Amygdala (tissue), 56 donors: ENCODE results near the gene FCGR3A.
"Not testable (repeated sequence)": the region's sequence is repeated elsewhere in the genome, so short reads cannot be mapped to it uniquely, and the experiment has no call there.

Experiments used
- DNase-seq, 56 donors: peaks; one replicate each; lab custom pipeline; 2025; lab: John Stamatoyannopoulos, UW

Gene FCGR3A

DNA sequence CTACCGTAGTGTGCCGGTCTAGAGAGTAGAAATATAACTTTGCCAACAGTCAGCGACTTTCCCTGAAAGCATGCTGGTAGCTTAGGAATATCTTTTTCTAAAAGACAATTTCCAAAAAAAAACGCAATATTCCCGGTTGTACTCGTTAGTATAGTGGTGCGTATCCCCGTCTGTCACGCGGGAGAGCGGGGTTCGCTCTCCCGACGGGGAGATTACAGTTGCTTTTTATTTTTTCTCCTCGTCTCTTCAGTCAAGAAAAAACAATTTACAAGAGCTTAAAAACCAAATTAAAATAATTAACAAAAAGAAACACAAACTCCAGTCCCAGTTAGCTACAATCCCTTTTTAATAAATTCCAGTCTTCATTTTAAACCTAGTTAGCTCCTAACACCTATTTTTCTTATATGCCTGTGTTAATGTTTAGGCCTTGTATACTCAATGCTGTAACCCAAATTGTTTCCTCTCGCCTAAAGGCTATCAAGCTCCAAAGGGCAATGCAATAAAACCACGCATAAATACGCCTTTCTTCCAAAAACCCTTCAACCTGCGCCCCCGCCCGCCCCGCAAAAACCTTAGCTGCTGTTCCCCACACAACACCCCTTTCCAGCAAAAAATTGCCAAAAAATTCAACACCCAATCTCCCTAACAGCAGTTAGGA, 17.5 kb downstream of the FCGR3A start:
- DNase-seq, result peak in 2 of 56 donors; percentile 7 to 18

DNA sequence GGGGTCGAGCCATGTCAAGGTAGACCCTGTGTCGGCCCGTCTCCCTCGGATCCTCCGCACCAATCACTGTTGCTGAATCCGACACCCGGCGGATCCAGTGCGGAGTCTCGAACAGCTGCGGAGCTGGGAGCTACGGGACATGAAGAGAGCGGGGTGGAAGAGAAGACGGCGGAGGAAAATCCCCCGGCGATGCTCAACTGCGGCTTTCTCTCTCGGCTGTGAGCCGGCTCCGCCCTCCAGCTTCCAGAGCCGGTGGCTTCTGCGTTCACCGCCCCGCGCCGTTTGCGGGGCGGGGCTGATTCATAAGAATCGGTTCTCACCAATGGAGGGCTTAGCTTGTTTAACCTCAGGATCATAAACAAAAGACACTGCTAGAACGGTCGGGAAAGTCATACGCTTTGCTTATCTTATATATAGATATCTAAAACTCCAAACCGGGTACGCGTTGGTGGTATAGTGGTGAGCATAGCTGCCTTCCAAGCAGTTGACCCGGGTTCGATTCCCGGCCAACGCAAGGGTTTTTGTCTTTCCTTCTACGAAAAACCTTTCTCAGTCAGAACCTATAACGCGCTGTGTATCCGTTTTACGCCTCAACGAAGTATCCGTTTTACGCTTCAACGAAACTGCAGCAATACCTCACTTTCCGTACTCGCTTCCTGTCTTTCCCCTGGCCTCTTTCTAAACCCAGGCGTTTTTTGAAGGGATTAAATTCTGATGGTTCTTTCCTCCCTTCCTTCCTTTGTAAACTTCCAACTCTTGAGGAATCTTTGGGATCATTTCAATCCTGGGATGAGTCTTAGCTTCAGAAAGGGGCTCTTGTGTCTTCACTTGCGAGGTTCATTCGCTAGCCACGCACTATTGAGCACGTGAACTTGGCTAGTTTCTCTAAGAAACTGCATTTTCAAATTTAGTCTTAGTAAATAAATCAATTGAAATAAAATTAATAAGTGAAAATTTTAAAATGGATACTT, 18.7 kb downstream of the FCGR3A start:
- DNase-seq, result peak in 53 of 56 donors; percentile 36 to 97 (median 75)

DNA sequence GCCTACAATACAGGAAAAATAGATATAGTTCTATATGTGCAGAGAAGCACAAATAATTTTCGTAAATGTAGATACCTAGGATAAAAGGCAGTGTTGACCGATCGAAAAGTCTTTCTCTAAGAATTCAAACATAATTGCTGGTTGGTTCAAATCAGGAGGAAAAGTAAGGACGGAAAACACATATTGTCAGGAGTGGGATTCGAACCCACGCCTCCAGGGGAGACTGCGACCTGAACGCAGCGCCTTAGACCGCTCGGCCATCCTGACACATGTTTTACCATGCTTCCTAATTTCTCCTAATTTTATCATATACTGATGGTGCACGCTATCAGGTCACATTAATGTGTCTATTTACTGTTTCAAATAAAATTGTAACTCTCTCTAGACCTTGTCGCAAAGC, 19.5 kb downstream of the FCGR3A start:
- DNase-seq, result peak in 30 of 56 donors; percentile 13 to 79 (median 42)

DNA sequence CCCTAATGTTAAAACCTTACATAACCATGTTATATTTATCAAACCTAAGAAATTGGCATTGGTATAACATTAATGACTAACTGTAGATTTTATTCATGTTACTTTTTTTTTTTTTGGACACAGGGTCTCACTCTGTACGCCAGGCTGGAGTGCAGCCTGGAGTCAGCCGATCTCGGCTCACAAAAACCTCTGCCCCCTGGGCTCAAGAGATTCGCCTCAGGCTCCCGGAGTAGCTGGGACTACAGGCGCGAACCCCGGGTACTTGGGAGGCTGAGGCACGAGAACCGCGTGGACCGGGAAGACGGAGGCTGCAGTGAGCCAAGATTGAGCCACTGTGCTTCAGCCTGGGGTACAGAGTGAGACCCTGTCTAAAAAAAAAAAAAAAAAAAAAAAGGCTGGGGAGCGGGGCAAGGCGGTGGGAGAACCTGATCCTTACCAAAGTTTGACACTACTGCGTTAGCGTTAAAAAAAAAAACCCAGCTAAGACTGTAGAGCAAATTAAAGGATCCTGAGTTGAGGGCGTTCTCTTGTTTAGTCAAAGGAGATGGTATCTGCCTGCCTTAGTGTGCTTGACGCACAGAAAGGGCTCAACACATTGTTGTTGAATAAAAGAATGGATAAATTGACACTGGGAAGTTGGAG, 20.0 kb downstream of the FCGR3A start:
- not testable (repeated sequence) for DNase-seq

DNA sequence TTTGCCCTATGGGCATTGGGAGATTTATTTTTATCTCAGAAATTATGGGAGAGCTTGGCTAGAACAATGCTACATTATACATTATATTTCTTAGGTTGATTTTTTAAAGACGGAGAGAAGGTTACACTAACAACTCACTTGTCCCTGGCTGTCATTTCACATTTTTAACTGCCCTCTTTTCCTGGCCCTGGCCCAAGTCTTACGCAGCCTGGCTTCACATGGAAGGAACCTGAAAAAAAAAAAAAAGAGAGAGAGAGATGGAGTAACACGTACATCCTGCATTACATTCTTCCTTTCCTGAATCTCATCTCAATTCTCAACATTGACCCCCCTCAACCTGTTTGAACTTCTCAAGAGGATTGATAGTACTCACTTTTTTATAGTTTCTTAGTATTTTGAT, 21.1 kb downstream of the FCGR3A start:
- DNase-seq, result not testable (repeated sequence)

DNA sequence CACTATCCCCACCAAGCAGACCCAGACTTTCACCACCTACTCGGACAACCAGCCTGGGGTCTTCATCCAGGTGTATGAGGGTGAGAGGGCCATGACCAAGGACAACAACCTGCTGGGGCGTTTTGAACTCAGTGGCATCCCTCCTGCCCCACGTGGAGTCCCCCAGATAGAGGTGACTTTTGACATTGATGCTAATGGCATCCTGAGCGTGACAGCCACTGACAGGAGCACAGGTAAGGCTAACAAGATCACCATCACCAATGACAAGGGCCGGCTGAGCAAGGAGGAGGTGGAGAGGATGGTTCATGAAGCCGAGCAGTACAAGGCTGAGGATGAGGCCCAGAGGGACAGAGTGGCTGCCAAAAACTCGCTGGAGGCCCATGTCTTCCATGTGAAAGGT, 23.7 kb downstream of the FCGR3A start:
- DNase-seq, result peak in 1 of 56 donors; percentile 34

DNA sequence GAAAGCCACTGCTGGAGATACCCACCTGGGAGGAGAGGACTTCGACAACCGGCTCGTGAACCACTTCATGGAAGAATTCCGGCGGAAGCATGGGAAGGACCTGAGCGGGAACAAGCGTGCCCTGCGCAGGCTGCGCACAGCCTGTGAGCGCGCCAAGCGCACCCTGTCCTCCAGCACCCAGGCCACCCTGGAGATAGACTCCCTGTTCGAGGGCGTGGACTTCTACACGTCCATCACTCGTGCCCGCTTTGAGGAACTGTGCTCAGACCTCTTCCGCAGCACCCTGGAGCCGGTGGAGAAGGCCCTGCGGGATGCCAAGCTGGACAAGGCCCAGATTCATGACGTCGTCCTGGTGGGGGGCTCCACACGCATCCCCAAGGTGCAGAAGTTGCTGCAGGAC, 24.3 kb downstream of the FCGR3A start:
- peak in 1 of 56 donors; percentile 55 for DNase-seq

DNA sequence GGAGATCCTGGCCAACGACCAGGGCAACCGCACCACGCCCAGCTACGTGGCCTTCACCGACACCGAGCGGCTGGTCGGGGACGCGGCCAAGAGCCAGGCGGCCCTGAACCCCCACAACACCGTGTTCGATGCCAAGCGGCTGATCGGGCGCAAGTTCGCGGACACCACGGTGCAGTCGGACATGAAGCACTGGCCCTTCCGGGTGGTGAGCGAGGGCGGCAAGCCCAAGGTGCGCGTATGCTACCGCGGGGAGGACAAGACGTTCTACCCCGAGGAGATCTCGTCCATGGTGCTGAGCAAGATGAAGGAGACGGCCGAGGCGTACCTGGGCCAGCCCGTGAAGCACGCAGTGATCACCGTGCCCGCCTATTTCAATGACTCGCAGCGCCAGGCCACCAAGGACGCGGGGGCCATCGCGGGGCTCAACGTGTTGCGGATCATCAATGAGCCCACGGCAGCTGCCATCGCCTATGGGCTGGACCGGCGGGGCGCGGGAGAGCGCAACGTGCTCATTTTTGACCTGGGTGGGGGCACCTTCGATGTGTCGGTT, 24.8 kb downstream of the FCGR3A start:
- DNase-seq, result peak in 2 of 56 donors; percentile 56 to 57

DNA sequence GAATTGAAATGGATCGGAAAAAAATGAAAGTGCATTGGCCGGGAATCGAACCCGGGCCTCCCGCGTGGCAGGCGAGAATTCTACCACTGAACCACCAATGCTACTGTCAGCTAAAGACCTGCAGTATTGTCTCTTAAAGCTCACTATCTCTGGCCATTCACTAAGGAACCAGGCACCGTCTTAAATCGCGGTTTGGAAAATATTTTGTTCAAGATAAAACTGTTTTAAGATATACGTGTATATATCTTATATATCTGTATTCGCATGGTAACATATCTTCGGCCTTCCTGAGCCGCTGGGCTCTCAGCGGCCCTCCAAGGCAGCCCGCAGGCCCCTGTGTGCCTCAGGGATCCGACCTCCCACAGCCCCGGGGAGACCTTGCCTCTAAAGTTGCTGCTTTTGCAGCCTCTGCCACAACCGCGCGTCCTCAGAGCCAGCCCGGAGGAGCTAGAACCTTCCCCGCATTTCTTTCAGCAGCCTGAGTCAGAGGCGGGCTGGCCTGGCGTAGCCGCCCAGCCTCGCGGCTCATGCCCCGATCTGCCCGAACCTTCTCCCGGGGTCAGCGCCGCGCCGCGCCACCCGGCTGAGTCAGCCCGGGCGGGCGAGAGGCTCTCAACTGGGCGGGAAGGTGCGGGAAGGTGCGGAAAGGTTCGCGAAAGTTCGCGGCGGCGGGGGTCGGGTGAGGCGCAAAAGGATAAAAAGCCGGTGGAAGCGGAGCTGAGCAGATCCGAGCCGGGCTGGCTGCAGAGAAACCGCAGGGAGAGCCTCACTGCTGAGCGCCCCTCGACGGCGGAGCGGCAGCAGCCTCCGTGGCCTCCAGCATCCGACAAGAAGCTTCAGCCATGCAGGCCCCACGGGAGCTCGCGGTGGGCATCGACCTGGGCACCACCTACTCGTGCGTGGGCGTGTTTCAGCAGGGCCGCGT, 25.5 kb downstream of the FCGR3A start, which contains the start of gene HSPA6:
HSPA6 (plus strand) TSS at position 724 of the 925 bp plus-strand sequence; CDS start at position 843, 119 bp downstream.
- DNase-seq, result peak in 45 of 56 donors; percentile 15 to 95 (median 63)

DNA sequence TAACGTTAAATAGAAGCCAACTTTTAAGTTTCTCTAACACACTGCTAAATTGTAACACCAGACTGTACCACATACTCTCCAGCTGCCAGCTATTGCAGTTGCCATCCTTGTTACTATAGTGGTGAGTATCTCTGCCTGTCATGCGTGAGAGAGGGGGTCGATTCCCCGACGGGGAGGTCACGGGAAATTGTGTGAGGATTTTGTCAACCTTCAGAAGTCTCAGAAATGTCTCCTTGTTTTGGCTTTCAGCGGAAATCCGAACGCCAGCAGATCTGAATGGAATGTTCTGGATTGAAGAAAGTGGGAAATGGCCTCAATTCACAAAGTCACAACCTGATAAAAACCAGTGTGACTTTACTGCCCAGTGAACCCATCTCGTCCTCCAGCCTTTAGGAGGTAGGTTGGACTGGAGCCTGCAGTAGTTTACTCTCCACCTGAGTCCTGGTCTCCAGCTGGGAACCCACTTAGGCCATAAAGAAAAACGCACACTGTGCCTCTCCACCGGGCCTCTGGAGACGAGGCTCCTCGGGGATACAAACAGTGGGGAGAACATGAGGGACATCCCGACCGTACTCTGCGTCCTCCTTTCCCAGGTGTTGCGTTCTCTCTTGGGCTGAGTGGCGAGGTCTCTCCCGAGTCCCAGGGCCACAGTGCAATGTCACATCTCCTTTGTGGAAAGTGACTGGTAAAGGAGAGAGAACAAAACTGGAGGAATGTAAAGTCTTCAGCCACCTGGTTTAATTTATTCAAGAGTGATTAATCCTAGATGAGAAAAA, 26.4 kb downstream of the FCGR3A start:
- DNase-seq, result peak in 1 of 56 donors; percentile 32

DNA sequence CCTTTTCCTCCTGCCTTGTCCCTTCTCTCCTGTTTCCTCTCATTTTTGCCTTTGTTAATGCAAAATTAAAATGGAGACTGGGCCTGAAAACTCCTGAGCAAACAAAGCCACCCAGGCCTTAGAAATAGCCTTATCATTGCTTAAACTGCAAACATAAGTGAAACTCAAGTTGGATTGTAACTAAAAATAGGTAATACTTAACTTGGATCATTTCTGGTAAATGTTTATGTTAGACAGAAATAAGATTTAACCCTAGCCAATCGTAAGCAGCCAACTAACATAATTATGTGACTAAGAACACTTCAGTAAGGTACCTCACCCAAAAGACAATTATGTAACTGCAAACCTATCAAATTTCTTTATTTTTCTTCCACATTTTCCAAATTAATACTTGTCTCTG, 35.7 kb downstream of the FCGR3A start:
- DNase-seq, result not testable (repeated sequence)

DNA sequence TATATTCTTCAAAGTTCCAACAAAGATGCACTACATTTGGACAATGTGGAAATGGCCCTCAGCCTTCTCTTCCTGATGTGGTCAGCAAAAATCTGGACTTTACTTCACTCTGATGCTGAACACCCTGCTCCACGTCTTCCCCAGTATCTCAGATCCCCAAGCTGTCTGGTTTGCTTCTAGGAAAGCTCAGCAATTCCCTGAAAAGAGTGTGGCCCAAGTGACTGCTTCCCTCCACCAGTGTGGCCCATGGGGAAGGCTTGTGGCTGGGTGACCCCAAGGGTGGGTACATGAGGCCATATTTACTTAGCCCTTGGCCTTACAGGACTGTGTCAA, 36.2 kb downstream of the FCGR3A start:
- DNase-seq, result not testable (repeated sequence)

DNA sequence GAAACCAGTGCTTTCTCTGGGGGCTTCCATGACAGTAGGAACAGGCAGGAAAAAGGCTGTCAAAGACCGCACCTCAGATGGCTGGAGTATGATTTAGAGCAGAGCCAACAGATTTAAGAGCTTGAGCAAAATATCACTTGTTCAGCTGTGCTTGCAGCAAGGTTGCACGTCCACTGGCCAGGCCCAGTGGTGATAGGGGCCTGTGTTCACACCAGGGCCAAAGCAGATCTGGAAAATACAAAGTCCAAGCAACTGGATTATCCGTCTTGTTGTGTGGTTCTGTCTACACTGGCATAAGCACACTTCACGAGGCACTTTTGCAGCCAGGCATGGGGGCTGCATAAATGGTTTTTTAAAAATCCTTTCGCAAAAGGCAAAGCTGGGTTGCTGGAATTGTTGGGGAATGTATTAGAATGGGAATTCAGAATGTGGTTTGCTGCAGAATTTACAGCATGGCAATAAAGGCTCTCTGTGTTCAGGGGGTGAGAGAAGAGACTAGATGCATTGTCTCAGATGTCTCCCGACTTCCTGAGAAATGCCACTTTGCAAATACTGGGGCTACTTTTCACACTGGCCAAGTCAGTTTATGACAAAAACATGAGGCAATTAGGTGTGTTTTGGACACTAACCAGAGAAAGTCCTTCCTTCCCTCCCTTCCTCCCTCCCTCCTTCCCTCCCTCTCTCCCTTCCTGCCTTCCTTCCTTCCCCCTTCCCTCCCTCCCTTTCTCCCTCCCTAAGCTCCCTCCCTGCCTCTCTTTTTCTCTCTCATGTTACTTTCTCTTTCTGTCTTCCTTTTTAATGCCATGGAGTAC, 36.8 kb downstream of the FCGR3A start:
- DNase-seq, result peak in 2 of 56 donors; percentile 5 to 23

DNA sequence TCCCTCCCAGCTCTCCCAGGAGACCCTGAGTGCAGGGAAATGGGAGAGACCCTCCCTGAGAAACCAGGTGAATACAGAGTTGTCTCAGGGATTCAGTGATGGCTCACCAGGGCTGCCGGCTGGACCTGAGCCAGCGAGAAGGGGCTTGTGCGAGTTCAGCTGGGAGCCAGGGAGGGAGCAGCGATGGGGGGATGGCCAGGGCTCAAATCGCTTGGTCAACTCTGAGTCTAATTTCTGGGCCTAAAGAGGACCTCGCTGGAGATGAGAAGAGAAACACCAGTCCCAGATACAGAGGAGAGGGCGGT, 37.9 kb downstream of the FCGR3A start:
- no peak for DNase-seq

DNA sequence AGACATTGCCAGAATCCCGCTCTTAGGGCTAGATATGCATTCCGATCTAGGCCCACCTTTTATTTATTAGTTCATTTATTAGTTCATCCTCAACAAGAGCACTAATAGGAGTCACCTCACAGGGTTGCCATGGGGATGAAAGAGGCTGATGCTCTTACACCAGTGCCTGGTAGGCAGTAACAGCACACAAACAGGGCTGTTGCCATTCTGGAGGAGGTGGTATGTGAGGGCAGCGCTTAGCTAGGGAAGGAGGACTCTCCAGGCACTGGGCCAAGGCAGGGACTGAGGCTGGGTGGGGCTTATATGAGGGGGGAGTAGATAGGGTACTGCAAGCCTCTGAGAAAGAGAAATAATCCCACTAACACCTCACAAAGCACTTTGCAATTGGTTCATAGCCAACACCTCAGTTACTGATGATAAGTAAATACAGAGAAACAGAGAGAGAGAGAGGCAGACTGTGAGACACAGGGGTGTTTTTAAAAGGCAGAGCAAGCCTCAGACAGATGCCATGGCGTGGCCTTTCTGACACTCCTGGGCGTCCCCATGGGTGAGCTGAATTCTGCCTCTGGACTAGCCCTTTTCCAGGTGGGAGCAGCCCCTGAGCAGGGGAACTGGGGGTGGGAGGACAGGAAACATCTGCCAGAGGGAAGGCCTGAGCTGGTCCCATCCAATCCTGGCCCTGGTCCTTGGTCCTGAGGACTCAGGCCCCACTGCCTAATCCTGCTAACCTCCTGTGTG, 38.4 kb downstream of the FCGR3A start:
- DNase-seq, result no peak

DNA sequence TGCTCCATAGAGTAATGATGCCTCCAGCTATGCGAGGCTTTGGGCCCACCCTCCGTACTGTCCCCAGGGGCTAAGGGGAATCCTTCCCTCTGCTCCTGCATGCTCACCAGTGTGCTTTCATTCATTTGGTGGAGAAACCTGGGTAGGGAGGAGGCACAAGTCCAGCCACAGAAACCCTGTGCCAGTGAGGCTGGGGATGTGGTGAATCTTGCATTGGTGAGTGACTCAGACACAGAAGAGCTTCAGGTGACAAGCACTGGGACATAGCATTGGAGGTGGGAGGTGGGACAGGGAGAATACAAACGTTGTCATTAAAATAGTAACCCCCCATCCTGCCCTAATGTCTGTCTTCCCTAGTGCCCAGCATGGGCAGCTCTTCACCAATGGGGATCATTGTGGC, 39.1 kb downstream of the FCGR3A start:
- no peak for DNase-seq
